ENCODE data around the gene GARS1.

GARS1 gene

GRCh38 chr7:30657131-30657530 is 62.5 kb downstream of the GARS1 start:
- DNase-seq = no peak

DNA sequence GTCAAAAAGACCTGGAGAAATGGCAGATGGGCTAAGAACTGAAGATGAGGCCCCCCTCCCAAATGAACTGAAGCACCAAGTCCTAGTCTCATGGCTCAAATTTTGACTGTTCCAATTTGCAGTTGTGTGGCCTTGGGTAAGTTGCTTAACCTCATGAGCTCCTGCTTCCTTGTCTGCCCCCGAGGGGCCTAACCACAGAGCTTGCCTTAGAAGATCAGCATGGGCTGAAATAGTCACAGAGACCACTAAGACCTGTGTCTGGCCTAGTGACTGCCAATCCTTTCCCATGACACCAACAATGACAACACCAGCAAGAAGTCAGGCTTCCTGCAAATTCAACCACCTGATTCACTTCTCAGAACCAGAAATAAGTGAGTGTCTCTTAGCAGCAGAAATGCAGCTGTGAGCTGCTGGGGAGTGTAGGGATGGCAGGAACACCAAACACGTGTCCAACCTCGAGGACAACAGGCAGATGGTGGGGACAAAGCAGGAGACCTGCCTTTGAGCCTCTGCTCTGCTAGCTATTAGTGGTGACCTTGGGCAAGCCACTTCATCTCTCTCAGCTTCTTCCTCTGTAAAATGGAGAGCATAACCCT is 63.9 kb downstream of the GARS1 start:
- no peak for DNase-seq

GRCh38 chr7:30659312-30659711 is 64.6 kb downstream of the GARS1 start:
- DNase-seq = peak; percentile 13

DNA sequence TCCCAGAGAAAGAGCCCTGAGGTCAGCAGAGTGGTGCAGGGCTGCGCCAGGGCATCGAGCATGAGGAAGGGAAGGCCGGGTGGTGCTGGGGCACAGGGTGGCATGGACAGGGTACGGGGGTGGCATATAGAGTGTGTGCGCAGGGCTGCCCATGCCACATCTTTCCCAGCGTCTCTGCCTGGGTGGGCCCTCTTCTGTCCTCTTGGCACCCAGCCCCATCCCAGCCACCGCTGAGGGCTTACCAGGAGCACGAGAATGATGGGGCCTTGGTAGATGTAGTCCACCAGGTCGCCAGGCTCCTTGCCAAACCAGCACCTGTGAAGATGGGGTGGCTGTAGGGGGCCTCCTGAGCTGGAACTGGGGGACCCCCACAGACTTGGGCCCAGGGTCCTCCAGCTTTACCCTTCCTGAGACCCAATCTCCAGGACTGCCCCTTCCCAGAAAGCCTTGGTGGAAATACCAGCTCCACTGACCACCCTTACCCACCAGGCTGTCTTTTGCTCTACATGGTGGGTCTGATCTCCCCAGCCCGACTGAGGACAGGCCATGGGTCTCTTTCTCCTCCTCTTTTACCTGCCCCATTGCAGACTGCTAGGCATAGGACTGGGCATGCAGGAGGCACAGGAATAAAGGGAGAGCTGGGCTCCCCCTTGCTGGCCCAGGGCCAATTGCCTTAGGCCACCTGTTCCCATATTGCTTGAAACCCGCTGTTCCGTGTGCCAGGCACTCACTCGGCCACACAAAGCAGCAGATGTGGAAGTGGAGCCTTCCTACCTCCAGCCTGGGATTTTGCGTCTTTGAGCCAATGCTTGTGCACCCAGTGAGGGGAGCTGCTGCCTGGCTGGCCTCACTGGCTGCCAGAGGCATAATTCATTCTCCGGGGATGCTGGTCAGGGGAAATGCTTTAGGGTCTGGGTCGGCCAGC is 65.9 kb downstream of the GARS1 start:
- peak; percentile 83 for DNase-seq

- DNase-seq = no peak
Observed at GRCh38 chr7:30661926-30662325, 67.2 kb downstream of the GARS1 start.

DNA sequence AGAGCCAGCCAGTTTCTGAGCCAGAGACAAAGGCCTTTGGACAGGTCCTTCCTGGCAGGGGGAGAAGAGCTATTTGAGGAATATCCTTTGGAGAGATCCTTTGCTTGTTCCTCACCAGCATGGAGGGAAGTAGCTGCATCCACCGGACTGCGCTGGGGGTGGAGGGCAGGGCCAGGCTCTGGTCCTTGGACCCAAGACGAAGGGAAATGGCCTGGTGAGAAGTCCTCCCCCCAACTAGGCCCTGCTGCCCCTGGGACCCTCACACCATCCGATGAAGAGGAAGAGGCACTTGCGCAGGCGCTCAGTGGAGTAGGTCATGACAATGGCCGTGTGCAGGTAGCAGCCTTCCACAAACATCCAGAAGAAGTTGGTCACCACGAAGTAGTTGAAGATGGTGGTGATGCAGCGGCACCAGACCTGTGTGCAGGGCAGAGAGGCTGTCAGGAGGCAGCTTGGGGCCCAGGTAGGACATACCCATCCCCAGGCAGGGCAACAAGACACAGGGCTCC is 67.8 kb downstream of the GARS1 start:
- no peak for DNase-seq

DNA sequence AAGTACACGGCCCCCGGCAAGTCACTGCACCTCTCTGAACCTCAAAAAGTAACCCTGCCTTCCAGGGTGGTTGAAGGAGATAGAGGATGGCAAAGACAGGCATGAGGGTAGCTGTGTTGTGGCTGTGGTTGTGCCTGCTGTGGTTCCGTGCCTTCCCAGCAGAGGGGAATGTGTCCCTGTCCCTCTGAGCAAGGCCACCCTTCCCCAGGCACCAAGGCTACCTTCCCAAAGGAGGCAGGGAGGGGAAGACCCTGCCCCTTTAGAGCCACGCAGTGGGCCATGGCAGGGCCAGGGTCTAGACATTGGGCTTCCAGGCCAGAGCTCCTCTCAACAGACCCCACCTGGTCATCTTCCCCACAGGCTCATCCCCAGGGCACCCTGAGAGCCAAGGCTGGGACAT is 68.7 kb downstream of the GARS1 start:
- no peak for DNase-seq

- no peak for DNase-seq
Observed at GRCh38 chr7:30664184-30664885, 69.7 kb downstream of the GARS1 start.

- no peak for DNase-seq
Observed at GRCh38 chr7:30665043-30665442, 70.4 kb downstream of the GARS1 start.

DNA sequence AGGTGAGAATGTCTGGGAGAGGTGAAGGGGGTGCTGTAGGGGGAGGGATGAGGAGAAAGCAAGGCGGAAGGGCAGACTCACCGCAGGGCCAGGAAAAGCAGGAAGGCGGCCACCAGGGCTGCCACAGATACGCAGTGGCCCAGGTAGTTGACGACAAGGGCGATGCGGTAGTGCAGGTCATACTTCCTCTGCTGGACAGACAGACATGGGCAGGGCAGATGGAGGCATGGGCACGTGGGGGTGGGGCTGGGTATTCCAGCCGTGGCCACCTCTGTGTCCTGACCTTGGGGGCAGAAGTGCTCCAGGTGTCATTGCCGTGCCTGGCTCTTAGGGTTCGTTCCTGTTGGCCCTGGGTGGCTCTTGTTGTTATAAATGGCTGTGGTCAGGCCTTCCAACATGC is 70.8 kb downstream of the GARS1 start:
- DNase-seq = no peak

- DNase-seq = no peak
Observed at GRCh38 chr7:30667172-30667571, 72.5 kb downstream of the GARS1 start.

DNA sequence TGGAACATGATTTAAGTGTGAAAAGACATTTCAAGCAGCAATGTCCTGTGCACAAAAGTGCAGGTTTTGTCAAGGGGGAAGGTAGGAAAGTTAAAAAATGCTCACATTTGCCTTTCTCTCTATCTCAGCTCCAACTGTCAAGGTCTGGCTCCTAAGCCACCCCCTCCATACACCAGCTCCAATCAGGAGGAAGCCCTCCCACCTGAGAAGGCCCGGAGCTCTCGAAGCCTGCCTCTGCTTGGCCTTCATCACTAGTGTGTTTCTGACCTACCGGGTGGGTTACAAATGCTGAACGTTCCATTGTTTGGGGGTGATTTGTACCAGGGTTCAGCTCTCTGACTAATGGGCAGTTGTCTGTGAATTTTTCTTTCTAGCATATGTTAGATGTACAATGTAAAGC is 73.4 kb downstream of the GARS1 start:
- DNase-seq = no peak

- no peak for DNase-seq
Observed at GRCh38 chr7:30671793-30672465, 77.3 kb downstream of the GARS1 start.

DNA sequence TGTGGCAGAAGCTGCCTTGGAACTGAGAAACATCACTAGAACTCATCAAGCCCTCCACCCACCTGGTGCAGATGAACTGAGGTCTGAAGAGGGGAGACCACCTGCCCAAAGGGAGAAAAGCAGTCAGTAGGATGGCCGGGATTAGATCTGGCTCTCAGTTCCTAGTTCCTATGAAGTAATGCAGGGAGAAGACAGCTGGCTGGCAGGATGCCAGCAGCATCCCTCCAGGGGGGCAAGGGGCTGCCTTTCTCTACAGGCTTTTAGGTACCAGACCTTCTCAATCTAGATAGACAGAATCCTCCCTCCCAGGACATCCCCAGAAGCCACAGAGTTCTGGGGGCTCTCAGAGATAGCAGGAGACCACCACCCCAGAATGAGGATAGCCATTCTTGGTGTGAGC is 79.7 kb downstream of the GARS1 start:
- no peak for DNase-seq

DNA sequence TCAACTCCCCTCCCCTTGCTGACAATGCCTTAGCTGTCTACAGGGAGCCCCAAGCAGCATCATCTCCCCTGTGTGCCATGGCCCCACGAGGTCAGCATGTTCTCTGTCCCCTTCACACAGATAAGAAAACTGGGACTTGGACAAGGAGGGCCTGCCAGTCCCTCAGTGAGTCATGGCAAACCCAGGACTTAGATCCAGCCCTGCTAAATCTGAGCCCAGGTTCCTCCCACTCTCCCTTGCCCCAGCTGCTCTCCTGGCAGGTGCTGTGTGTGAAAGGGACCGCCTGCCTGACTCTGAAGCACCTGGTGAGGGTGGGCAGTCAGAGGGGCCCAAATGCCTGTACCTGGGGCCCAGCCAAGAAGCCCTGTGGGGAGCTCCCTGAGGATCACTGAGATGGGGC is 80.2 kb downstream of the GARS1 start:
- no peak for DNase-seq

DNA sequence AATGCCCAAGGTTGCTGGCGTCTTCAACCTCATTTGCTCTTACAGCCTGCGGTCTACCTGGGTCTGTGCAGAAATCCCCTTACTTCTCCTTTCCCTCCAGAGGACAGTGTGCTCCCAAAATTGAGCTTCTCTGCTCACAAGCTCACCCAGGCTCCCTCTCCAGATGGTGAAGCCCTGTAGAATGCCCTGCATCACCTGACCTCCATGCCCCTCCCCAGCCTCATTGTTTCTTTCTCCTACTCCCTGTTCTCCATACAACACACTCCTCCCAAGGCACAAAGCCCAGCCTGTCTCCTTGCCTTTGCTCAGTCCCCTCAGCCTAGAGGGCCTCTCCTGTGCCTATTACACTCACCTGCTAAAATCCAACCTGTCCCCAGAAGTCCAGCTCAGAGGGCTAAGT is 84.1 kb downstream of the GARS1 start:
- no peak for DNase-seq

GRCh38 chr7:30679664-30680063 is 85.0 kb downstream of the GARS1 start:
- DNase-seq = peak; percentile 49

DNA sequence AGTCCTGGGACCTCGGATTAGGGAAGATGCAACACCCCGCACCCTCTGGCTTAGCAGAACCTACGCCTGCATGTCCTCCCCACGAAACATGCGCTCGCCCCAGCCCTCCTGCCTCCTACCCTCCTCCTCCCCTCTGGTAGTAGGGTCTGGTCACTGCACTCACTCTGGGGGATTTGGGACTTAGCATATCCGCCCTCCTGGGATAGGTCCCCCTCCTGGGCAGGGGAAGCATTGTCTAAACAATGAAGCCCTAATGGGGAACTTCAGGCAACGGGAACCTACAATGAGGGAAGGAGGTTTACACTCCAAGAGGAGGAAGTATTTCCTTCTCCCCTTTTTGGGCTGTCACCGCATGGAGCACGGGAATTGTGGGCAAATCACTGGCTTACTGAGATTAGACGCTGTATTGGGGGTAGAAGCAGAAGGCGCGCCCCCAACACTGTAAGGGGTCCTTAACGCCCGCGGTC is 86.7 kb downstream of the GARS1 start:
- no peak for DNase-seq

DNA sequence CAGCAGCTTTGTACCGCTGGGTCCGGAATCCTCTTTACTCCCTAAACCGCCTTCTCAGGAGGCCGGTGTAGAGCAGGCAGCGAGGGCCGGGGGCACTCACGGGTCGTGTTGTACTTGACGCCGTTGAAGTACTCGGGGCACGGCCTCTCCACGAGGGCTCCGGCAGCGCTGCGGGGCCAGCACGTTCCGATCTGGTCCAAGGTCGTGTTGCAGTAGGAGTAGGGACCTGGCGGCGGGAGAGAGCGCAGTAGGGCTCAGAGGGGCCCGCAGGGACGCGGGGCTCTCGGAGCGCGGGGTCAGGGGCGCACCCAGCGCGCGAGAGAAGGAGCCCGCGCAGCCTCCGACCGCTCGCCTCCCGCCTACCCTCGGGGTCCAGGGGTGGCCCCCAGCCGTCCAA is 87.1 kb downstream of the GARS1 start:
- no peak for DNase-seq

DNA sequence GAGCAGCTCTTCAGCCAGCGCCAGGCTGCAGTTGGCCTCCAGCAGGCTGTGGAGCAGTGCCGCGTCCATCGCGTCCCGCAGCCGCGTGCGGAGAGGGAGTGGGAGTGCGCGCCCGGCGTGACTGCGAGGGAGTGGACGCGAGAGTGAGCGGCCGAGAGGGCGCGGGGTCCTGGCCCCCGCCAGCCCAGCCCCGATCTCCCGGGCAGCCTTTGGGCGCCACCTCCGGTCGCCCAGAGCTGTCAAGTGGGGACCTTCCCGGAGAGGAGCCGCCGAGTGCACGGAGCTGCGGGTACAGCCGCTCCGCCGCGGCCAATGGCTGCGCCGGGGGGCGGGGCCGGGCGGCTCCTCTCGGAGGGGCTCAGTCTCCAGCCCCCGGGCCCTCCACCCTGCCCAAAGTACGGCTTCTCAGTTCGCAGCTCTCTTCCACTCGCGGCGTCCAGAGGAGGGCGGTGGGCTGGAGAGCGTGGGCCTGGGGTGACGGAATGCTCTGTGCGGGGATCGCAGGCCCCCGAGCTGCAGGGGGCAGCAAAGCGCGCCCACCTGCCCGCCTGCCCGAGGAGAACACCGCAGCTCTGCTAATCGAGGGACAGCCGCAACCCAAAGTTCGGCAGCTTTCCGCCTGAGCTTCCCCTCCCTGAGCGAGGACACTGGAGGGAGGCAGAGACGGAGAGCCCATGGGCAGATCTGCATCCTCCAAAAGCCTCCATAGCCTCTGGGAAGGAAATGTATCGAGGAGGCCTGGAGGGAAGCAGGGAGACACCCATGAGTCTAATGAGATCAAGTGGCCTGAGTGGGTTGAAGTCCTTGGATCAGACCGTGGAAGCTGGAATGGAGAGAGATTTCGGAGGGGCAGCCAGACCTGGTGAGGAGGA is 87.8 kb downstream of the GARS1 start, which contains the start of gene CRHR2:
Gene CRHR2, minus strand, starts transcription at position 245 of the 872 bp plus-strand sequence. Its CDS starts 176 bp downstream, at position 69.
- peak; percentile 29 for DNase-seq

GRCh38 chr7:30683306-30683705 is 88.6 kb downstream of the GARS1 start:
- no peak for DNase-seq

All from DMS153 (cell line).